ENCODE measurements around the gene TBK1.

DNA sequence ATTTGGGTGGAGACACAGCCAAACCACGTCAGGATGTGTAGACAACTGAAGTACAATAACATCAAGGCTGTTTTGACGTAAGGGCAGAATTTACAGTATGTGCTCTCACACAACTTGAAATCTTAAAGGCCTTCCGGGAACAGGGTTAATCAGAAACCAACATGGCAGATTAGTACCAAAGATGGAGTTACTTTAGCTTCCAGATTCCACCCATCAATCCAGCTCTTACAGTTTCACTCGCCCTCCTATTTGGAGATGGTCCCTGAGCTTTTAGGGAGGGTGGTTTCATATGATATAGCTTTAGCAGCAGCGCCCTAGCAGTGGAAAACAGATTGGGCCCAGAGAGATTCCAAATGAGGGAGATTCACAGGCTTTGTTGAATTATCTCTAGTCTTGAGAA is 49.7 kb upstream of the TBK1 start:
- TF ChIP-seq, protein P1, sequence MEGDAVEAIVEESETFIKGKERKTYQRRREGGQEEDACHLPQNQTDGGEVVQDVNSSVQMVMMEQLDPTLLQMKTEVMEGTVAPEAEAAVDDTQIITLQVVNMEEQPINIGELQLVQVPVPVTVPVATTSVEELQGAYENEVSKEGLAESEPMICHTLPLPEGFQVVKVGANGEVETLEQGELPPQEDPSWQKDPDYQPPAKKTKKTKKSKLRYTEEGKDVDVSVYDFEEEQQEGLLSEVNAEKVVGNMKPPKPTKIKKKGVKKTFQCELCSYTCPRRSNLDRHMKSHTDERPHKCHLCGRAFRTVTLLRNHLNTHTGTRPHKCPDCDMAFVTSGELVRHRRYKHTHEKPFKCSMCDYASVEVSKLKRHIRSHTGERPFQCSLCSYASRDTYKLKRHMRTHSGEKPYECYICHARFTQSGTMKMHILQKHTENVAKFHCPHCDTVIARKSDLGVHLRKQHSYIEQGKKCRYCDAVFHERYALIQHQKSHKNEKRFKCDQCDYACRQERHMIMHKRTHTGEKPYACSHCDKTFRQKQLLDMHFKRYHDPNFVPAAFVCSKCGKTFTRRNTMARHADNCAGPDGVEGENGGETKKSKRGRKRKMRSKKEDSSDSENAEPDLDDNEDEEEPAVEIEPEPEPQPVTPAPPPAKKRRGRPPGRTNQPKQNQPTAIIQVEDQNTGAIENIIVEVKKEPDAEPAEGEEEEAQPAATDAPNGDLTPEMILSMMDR (IDR thresholded peaks at IDR 0.05) = no peak
- no peak for TF ChIP-seq POLR2AphosphoS5 (IDR thresholded peaks at IDR 0.05)

Measured in breast epithelium (tissue), 3 donors.